Measurements from ENCODE around the gene RAB7B.

- TF ChIP-seq POLR2AphosphoS5 (IDR thresholded peaks at IDR 0.05) (no peak), POLR2A (IDR thresholded peaks at IDR 0.05) (no peak), EP300 (IDR thresholded peaks at IDR 0.05) (no peak)
- TF ChIP-seq, protein P1, sequence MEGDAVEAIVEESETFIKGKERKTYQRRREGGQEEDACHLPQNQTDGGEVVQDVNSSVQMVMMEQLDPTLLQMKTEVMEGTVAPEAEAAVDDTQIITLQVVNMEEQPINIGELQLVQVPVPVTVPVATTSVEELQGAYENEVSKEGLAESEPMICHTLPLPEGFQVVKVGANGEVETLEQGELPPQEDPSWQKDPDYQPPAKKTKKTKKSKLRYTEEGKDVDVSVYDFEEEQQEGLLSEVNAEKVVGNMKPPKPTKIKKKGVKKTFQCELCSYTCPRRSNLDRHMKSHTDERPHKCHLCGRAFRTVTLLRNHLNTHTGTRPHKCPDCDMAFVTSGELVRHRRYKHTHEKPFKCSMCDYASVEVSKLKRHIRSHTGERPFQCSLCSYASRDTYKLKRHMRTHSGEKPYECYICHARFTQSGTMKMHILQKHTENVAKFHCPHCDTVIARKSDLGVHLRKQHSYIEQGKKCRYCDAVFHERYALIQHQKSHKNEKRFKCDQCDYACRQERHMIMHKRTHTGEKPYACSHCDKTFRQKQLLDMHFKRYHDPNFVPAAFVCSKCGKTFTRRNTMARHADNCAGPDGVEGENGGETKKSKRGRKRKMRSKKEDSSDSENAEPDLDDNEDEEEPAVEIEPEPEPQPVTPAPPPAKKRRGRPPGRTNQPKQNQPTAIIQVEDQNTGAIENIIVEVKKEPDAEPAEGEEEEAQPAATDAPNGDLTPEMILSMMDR (IDR thresholded peaks at IDR 0.05): no peak
These were observed 58.1 kb downstream of the RAB7B start for GRCh38 chr1:205945069-205945468.
